ENCODE measurements around the gene SPTBN4. TPM values are rescaled to one million over a fixed set of nuclear protein-coding genes. Genes with fewer than 3 reads are reported as not detected.

SPTBN4 gene
- total RNA-seq, 4 donors from 2014 or later = 0.18 to 6.6 (median 2.0) TPM

GRCh38 chr19:40611096-40611495 lies 144.3 kb downstream of the SPTBN4 start:
- no peaks in the 10 kb centered on the region for H3K9me3 ChIP-seq
- H3K27ac ChIP-seq = peak overlapping the region; percentile 31 to 98 (median 86)
- H3K4me1 ChIP-seq = peaks cover 0 to 30% (median 7%) of the 10 kb centered on the region in 4 donors
- no peak overlapping the region for H3K4me3 ChIP-seq
- peak in 2 of 3 donors; percentile 74 to 75 for DNase-seq
- TF ChIP-seq CTCF (IDR thresholded peaks at IDR 0.05) (no peak), POLR2A (IDR thresholded peaks at IDR 0.05) (no peak)
- H3K27me3 ChIP-seq = no peaks in the 10 kb centered on the region
- H3K36me3 ChIP-seq = no peaks in the 10 kb centered on the region

GRCh38 chr19:40611900-40612698 lies 145.3 kb downstream of the SPTBN4 start:
- Histone ChIP-seq H3K36me3 (no peaks in the 10 kb centered on the region), H3K9me3 (no peaks in the 10 kb centered on the region), H3K4me3 (no peak overlapping the region), H3K27me3 (no peaks in the 10 kb centered on the region), H3K4me1 (peaks cover 0 to 25% (median 5%) of the 10 kb centered on the region in 4 donors), H3K27ac (peak overlapping the region in 3 of 4 donors; percentile 31 to 98 (median 89))
- DNase-seq = no peak
- TF ChIP-seq POLR2A (IDR thresholded peaks at IDR 0.05) (no peak), CTCF (IDR thresholded peaks at IDR 0.05) (no peak)

GRCh38 chr19:40612831-40613689 lies 146.3 kb downstream of the SPTBN4 start:
- H3K27me3 ChIP-seq = no peaks in the 10 kb centered on the region
- no peak for TF ChIP-seq POLR2A (IDR thresholded peaks at IDR 0.05)
- no peak for TF ChIP-seq CTCF (IDR thresholded peaks at IDR 0.05)
- H3K4me1 ChIP-seq = peaks cover 0 to 18% (median 5%) of the 10 kb centered on the region in 4 donors
- peak; percentile 64 to 83 (median 83) for DNase-seq
- peak overlapping the region; percentile 81 to 98 (median 90) for H3K27ac ChIP-seq
- H3K4me3 ChIP-seq = peak overlapping the region; percentile 62 to 83 (median 64)
- H3K9me3 ChIP-seq = no peaks in the 10 kb centered on the region
- no peaks in the 10 kb centered on the region for H3K36me3 ChIP-seq

GRCh38 chr19:40613690-40614621 lies 147.2 kb downstream of the SPTBN4 start:
- Histone ChIP-seq H3K9me3 (no peaks in the 10 kb centered on the region), H3K4me1 (peaks cover 0 to 14% (median 5%) of the 10 kb centered on the region in 4 donors), H3K27me3 (no peaks in the 10 kb centered on the region), H3K36me3 (peaks cover 0 to 6% (median 0%) of the 10 kb centered on the region in 3 donors), H3K27ac (peak overlapping the region; percentile 81 to 98 (median 90)), H3K4me3 (peak overlapping the region; percentile 62 to 83 (median 64))
- DNase-seq = peak; percentile 90 to 96 (median 96)
- TF ChIP-seq CTCF (IDR thresholded peaks at IDR 0.05) (no peak), POLR2A (IDR thresholded peaks at IDR 0.05) (peak; percentile 88 to 95)

Measured in Peyer's patch (tissue), 4 donors.